ENCODE data around the gene ING5.

ING5 gene

DNA sequence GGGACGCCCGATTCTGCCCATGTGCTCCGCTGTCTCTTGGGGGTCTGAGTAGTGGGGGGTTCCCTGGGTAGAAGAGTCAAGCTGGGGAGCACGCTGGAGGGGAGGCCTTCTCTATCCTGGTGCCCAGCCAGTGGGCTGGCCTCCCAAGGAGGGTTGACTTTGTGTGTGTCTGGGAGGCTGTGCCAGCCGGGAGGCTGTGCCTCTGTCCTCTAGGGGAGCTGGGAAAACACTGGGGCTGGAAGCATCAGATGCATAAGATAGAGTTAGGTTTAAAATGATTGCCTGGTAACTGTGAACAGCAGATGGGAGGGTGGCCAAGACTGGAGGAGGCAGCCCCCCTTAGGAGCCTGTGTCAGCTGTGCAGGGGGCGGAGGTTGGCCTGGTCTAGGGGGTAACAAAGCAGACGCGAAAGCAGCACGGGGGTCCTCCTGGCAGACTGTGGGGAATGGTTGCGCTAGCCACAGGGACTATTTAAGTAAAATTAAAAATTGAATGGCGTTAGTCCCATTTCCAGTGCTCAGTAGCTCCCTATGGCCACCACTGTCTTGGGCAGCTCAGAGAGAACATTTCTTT lies 1.3 kb downstream of the ING5 start:
- in situ Hi-C loops (cut with MboI; ENCODE audit: low sequenced_read_pairs): no loop called here

GRCh38 chr2:241706537-241706936 lies 4.7 kb downstream of the ING5 start:
- in situ Hi-C loops (cut with MboI; ENCODE audit: low sequenced_read_pairs): no loop called here

DNA sequence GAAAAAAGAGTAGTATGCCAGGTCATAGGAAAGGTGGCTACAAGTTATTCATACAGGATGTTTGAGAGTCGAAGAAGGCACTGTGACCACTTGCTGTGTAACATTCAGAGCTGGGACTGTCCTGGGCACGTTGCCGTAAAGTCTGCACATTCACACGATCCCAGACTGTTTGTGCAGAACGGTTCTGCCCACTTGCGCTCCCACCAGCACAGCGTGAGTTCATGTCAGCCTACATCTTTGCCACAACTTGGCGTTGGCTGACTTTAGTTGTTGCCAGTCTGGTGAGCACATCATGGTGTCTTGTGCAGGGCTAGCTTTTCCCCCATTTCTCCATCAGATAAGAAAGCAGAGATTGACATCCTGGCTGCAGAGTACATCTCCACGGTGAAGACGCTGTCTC lies 7.0 kb downstream of the ING5 start:
- in situ Hi-C loops (cut with MboI; ENCODE audit: low sequenced_read_pairs): no loop called here

DNA sequence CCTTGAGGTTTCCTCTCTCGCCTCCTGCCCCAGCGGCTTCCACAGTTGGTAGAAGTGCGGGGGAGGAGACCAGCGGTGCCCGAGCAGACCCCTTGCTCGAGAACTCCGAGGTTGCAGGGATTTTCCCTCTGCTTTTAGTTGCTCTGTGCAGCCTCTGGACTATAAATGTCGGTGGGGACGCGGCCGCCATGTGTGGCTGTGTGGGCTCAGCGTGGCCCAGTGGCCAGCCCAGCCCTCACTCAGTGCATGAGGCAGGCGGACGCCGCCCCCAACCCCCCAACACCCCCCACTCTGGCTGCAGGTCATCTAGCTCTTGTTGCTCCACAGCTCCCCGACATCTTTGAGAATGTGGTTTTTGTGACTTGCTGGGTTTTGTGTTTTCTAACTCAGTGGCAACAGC lies 17.3 kb downstream of the ING5 start:
- in situ Hi-C loops (cut with MboI; ENCODE audit: low sequenced_read_pairs): no loop called here

DNA sequence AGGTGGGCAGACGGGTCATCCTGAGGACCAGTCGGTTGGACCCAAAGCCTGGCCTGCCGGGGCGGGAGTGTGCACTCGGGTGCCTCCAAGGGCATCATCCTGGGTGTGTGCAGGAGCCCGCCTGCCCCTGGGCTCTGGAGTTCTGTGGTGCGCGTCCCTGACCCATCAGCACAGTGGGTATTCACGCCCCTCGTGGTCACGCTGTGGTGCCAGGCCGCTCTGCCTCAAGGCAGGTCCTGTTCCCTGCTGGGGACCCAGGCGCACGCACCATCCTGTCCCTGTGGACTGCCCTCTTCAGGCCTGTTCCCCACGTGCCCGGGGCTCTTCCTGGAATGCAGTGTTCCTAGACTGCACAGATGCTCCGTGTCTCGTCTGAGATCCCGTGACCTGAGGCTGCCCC lies 18.3 kb downstream of the ING5 start:
- in situ Hi-C loops (cut with MboI; ENCODE audit: low sequenced_read_pairs): no loop called here

DNA sequence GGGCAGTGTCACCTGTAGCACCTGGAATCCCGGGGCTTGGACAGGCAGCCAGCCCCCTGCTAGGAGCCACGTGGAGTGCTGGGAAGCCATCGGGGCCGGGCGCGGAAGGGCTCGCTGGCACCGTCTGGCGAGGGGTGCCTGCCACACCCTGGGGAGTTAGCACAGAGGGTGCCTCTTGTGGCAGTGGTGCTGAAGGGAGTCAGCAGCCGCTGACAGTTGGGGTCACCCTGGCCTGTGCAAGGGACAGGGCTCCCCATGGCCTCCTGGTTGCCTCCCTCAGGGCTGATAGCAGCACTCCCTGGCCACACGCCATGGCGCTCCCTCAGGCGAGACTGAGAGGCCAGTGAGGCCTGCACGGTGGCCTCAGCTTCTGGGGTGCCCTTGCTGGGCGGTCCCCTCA lies 18.7 kb downstream of the ING5 start:
- in situ Hi-C loops (cut with MboI; ENCODE audit: low sequenced_read_pairs): no loop called here

- in situ Hi-C loops (cut with MboI; ENCODE audit: low sequenced_read_pairs): no loop called here
These were observed 20.0 kb downstream of the ING5 start for GRCh38 chr2:241721852-241722251.

- in situ Hi-C loops (cut with MboI; ENCODE audit: low sequenced_read_pairs): no loop called here
These were observed 21.1 kb downstream of the ING5 start for GRCh38 chr2:241722896-241723454.

DNA sequence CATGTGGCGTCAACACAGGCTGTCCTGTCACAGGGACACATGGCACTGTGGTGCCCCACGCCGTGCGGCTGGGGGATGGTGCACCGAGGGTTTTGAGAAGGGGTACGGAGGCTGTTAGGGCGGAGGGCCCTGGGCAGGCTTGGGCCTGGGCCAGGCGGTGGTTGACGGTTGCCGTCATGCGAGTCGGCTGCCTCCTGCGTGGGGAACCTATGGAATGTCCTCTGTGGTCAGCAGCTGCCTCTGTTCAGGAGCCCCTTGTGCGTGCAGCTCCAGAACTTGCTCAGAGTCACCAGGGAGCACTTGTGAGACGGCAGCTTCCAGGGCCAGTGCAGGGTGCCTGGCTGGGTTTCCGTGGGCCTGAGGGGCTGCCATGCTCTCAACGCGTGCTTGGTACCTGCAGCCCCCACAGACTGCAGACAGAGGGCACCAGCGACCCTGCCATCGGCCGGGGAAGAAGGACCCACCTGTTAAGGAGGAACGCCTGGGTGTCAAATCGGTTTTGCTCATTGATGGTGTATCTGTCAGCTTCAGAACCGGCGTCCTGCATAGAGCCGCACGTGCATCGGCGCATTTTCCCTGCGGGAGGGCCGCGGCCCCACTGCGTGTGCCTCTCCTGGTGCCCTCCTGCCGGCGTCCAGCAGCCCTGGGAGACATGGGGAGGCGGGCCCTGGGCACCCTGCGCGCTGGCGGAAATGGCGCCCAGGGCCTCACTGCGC lies 22.6 kb downstream of the ING5 start:
- in situ Hi-C loops (cut with MboI; ENCODE audit: low sequenced_read_pairs): no loop called here

DNA sequence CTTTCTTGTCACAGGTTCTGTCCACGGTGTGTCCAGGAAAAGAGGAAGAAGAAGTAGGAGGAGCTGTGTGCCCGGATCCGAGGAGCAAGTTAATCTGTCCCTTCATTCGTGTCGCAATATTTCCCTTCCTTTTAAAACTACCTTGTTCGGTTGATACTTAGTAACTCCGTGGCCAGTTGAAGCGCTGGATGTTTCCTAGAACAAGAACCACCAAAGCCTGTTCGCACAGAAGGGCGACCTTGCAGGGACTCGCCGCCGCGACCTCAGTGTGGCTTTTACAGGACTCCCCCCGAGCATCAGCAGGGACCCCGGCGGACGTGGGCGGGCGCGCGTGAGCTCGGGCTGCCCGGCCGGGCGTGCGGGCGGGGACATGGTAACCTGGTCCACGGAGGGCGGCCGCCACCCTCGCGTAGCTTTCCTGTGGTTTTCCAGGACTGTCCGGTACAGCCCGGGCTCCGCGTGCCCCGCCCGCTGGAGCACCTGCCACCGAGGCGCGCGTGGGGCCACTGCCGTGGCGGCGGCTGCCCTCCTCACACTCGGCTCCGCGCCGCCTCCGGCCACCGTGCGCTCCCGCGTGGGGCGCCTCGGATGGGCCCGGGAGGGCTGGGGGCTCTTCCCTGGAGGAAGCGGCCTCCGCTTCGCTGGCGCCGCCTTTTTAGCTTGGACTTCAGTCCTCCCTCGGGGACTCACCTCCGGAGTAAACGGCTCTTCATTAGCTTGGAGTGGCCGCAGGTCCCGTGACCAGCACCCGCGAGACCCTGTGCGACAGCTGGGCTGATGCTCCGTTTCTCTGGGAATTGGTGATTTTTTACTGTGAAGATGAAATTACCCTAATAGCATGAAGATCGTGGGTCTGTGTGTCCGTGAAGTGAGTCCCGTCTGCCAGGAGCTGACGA lies 23.4 kb downstream of the ING5 start:
- in situ Hi-C loops (cut with MboI; ENCODE audit: low sequenced_read_pairs): no loop called here

DNA sequence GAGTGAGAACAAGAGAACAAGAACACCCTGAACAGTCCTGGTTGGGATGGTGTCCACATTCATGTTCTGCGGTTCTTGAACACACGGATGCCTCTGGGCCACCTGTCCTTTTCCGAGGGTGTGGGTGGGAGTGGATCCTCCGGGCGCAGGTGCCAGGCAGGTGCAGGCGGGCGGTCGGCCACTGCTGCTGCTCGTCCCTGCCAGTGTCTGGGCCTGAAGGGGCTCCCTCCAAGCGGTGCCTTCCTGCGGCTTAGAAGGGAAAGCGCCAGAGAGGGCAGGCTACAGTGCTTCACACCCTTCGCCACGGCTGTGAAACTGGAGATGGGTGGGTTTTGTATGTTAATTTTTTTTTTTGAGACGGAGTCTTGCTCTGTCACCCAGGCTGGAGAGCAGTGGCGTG lies 24.6 kb downstream of the ING5 start:
- in situ Hi-C loops (cut with MboI; ENCODE audit: low sequenced_read_pairs): no loop called here

- in situ Hi-C loops (cut with MboI; ENCODE audit: low sequenced_read_pairs): no loop called here
These were observed 26.2 kb downstream of the ING5 start for GRCh38 chr2:241728000-241728399.

GRCh38 chr2:241728627-241729026 lies 26.8 kb downstream of the ING5 start:
- in situ Hi-C loops (cut with MboI; ENCODE audit: low sequenced_read_pairs): no loop called here

GRCh38 chr2:241729868-241730267 lies 28.0 kb downstream of the ING5 start:
- in situ Hi-C loops (cut with MboI; ENCODE audit: low sequenced_read_pairs): loop anchor here (10.0 kb wide), 1 partner anchor 145 kb away; no protein-coding TSS in a partner anchor

DNA sequence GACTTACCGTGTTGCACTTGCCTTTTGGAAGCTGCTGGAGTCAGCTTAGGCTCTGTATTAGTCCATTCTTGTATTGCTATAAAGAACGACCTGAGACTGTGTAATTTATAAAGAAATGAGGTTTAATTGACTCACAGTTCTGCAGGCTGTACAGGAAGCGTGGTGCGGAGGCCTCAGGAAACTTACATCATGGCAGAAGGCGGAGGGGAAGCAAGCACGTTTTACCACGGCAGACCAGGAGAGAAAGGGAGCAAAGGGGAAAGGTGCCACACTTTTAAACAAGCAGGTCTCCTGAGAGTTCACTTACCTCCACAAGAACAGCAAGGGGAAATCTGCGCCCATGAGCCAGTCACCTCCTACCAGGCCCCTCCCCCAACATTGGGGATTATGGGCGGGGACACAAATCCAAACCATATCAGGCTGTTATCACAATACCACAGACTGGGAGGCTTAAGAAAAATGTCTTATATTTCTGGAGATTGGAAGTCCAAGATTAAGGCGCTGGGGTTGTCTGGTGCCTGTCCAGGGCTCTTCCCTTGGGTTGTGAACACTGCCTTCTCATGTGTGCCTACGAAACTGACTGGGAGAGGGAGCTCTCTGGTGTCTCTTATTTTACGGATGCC lies 28.9 kb downstream of the ING5 start:
- in situ Hi-C loops (cut with MboI; ENCODE audit: low sequenced_read_pairs): loop anchor here (10.0 kb wide), 1 partner anchor 144 kb away; no protein-coding TSS in a partner anchor

DNA sequence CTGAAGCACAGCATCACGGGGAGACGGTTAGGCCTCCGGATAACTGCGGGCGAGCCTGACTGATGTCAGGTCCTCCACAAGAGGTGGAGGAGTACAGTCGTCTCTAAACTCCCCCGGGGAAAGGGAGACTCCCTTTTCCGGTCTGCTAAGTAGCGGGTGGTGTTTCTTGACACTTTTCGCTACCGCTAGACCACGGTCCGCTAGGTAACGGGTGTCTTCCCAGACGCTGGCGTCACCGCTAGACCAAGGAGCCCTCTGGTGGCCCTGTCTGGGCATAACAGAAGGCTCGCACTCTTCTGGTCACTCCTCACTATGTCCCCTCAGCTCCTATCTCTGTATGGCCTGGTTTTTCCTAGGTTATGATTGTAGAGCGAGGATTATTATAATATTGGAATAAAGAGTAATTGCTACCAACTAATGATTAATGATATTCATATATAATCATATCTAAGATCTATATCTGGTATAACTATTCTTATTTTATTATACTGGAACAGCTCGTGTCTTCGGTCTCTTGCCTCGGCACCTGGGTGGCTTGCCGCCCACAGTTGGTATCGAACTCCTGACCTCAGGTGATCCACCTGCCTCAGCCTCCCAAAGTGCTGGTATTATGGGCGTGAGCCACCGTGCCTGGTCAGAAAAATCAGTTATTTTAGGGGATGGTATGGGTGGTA lies 30.8 kb downstream of the ING5 start:
- in situ Hi-C loops (cut with MboI; ENCODE audit: low sequenced_read_pairs): loop anchor here (10.0 kb wide), 1 partner anchor 142 kb away; no protein-coding TSS in a partner anchor

GRCh38 chr2:241733391-241734207 lies 31.8 kb downstream of the ING5 start:
- in situ Hi-C loops (cut with MboI; ENCODE audit: low sequenced_read_pairs): loop anchor here (10.0 kb wide), 1 partner anchor 141 kb away; no protein-coding TSS in a partner anchor

DNA sequence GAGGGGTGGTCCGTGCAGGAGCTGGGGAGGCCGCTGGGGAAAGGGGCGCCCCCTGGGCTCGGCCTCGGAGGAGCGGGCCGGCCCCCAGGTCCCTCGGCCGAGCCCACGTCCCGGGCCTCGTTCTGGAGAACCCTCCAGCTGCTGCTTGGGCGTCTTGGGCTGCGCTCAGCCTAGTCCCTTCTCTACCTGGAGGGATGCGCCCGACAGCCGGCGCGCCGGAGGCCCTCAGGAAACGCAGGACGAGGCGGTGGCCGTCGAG lies 32.3 kb downstream of the ING5 start:
- in situ Hi-C loops (cut with MboI; ENCODE audit: low sequenced_read_pairs): loop anchor here (10.0 kb wide), 1 partner anchor 141 kb away; no protein-coding TSS in a partner anchor

GRCh38 chr2:241734467-241735208 lies 32.8 kb downstream of the ING5 start, which contains the start of gene D2HGDH:
TSS of gene D2HGDH (plus strand) at chr2:241734630. CDS start at chr2:241735225, 595 bp downstream.
- in situ Hi-C loops (cut with MboI; ENCODE audit: low sequenced_read_pairs): loop anchor here (10.0 kb wide), 1 partner anchor 140 kb away; no protein-coding TSS in a partner anchor
